OCI-LY1 (cell line): Measurements from ENCODE around the gene MMRN2.
"Not testable (repeated sequence)": the region's sequence is repeated elsewhere in the genome, so short reads cannot be mapped to it uniquely, and the experiment has no call there.

Experiments used
- H2AFZ ChIP-seq: fragments of 200-600 bp; sonication (generic), shearing (Covaris generic); 2 replicates; pipeline ENCODE4 v1.6.0; 2014; ENCODE audit warnings: antibody characterized with exemption, mild to moderate bottlenecking, low read length
- H3F3A ChIP-seq: fragments of 200-600 bp; sonication (generic), shearing (Covaris generic); 2 replicates; pipeline ENCODE4 v1.6.0; 2014; ENCODE audit warnings: mild to moderate bottlenecking, antibody characterized with exemption, low read length, moderate library complexity; ENCODE audit not compliant: insufficient read depth
- H3K27ac ChIP-seq: fragments of 200-600 bp; sonication (generic); 2 replicates; pipeline ENCODE4 v1.5.1; 2014; ENCODE audit warnings: low read length, mixed run types, mild to moderate bottlenecking, low read depth; ENCODE audit not compliant: poor library complexity, severe bottlenecking
- H3K27me3 ChIP-seq: fragments of 200-600 bp; sonication (generic); 2 replicates; pipeline ENCODE4 v1.6.0; 2014; ENCODE audit warnings: antibody characterized with exemption, mild to moderate bottlenecking, low read length, moderate library complexity; ENCODE audit not compliant: insufficient read depth
- H3K36me3 ChIP-seq: fragments of 200-600 bp; sonication (generic); 2 replicates; pipeline ENCODE4 v1.6.1; 2014; ENCODE audit warnings: mild to moderate bottlenecking, antibody characterized with exemption, low read length, moderate library complexity, mixed read lengths; ENCODE audit not compliant: insufficient read depth
- H3K4me1 ChIP-seq: fragments of 200-600 bp; sonication (generic); 2 replicates; pipeline ENCODE4 v1.5.1; 2014; ENCODE audit warnings: mild to moderate bottlenecking, low read length, moderate library complexity; ENCODE audit not compliant: insufficient read depth, severe bottlenecking
- H3K4me2 ChIP-seq: fragments of 200-600 bp; sonication (generic), shearing (Covaris generic); 2 replicates; pipeline ENCODE4 v1.6.1; 2014; ENCODE audit warnings: low read length
- H3K4me3 ChIP-seq: fragments of 200-600 bp; sonication (generic); 2 replicates; pipeline ENCODE4 v1.5.1; 2014; ENCODE audit warnings: low read length, low read depth, mild to moderate bottlenecking, mixed read lengths; ENCODE audit not compliant: poor library complexity, severe bottlenecking
- H3K79me2 ChIP-seq: fragments of 200-600 bp; shearing (Covaris generic); 2 replicates; pipeline ENCODE4 v1.6.1; 2016; ENCODE audit warnings: mixed run types, low read length, mixed read lengths; ENCODE audit not compliant: insufficient read depth
- H3K9ac ChIP-seq: fragments of 200-600 bp; sonication (generic), shearing (Covaris generic); 2 replicates; pipeline ENCODE4 v1.6.1; 2014; ENCODE audit warnings: mild to moderate bottlenecking, low read length, mixed read lengths
- H3K9me2 ChIP-seq: fragments of 200-600 bp; sonication (generic), shearing (Covaris generic); 2 replicates; pipeline ENCODE4 v1.6.1; 2014; ENCODE audit warnings: low read depth, mild to moderate bottlenecking, low read length, mixed read lengths
- H3K9me3 ChIP-seq: fragments of 200-600 bp; shearing (Covaris generic); 2 replicates; pipeline ENCODE4 v1.6.1; 2014; ENCODE audit warnings: low read length, mixed read lengths
- H4K20me1 ChIP-seq: fragments of 200-600 bp; sonication (generic), shearing (Covaris generic); 2 replicates; pipeline ENCODE4 v1.6.0; 2016; ENCODE audit warnings: mild to moderate bottlenecking, low read length; ENCODE audit not compliant: insufficient read depth
- CTCF ChIP-seq: fragments of 200-600 bp; sonication (generic), shearing (Covaris generic); IDR thresholded peaks from 2 replicates; pipeline ENCODE4 v1.5.1; 2017; ENCODE audit warnings: mild to moderate bottlenecking, antibody characterized with exemption, low read length, moderate library complexity, mixed read lengths
- EZH2 ChIP-seq: fragments of 200-600 bp; sonication (generic), shearing (Covaris generic); IDR thresholded peaks from 2 replicates; pipeline ENCODE4 v1.8.0; 2017; ENCODE audit warnings: borderline replicate concordance, mixed run types, mild to moderate bottlenecking, antibody characterized with exemption, low read length, moderate library complexity, mixed read lengths

The MMRN2 gene

GRCh38 chr10:86992929-86993328 lies 35.5 kb upstream of the MMRN2 start:
- no peaks in the 10 kb centered on the region for H3K9me2 ChIP-seq
- no peaks in the 10 kb centered on the region for H3K4me1 ChIP-seq
- TF ChIP-seq EZH2 = no peak
- no peak for TF ChIP-seq CTCF
- H3K79me2 ChIP-seq = no peaks in the 10 kb centered on the region
- no peaks in the 10 kb centered on the region for H3K9me3 ChIP-seq
- H3K9ac ChIP-seq = no peak overlapping the region
- H3K4me2 ChIP-seq = no peak overlapping the region
- H2AFZ ChIP-seq = no peak overlapping the region
- no peaks in the 10 kb centered on the region for H3K36me3 ChIP-seq
- no peaks in the 10 kb centered on the region for H3K27me3 ChIP-seq
- no peak overlapping the region for H3K4me3 ChIP-seq
- H3K27ac ChIP-seq = no peak overlapping the region
- no peaks in the 10 kb centered on the region for H4K20me1 ChIP-seq
- H3F3A ChIP-seq = no peaks in the 10 kb centered on the region

- Histone ChIP-seq H3K4me3 (no peak overlapping the region), H3K4me1 (no peaks in the 10 kb centered on the region), H3K27me3 (no peaks in the 10 kb centered on the region), H3F3A (no peaks in the 10 kb centered on the region), H3K27ac (no peak overlapping the region), H3K9me2 (no peaks in the 10 kb centered on the region), H3K36me3 (no peaks in the 10 kb centered on the region), H3K9ac (no peak overlapping the region), H4K20me1 (no peaks in the 10 kb centered on the region), H3K4me2 (no peak overlapping the region), H2AFZ (no peak overlapping the region), H3K9me3 (no peaks in the 10 kb centered on the region), H3K79me2 (no peaks in the 10 kb centered on the region)
- TF ChIP-seq EZH2 (no peak), CTCF (no peak)
Observed at GRCh38 chr10:86992456-86992855, 35.0 kb upstream of the MMRN2 start.

- H3K36me3 ChIP-seq, H3K4me1 ChIP-seq: not testable (repeated sequence)
Observed at GRCh38 chr10:86991362-86991761, 33.9 kb upstream of the MMRN2 start.

GRCh38 chr10:86988520-86988919 lies 31.1 kb upstream of the MMRN2 start:
- Histone ChIP-seq H4K20me1 (no peaks in the 10 kb centered on the region), H3K27ac (no peak overlapping the region), H3K79me2 (no peaks in the 10 kb centered on the region), H3K36me3 (no peaks in the 10 kb centered on the region), H3K4me2 (no peak overlapping the region), H3K27me3 (no peaks in the 10 kb centered on the region), H2AFZ (no peak overlapping the region), H3K4me3 (no peak overlapping the region), H3F3A (no peaks in the 10 kb centered on the region), H3K9ac (no peak overlapping the region), H3K4me1 (no peaks in the 10 kb centered on the region), H3K9me2 (no peaks in the 10 kb centered on the region), H3K9me3 (no peaks in the 10 kb centered on the region)
- TF ChIP-seq EZH2 (no peak), CTCF (no peak)

More at GRCh38 chr10:86991362-86991761, 33.9 kb upstream of the MMRN2 start:
- not testable (repeated sequence) for H3K27ac ChIP-seq, H4K20me1 ChIP-seq, H3K27me3 ChIP-seq, H3K9me2 ChIP-seq, H3K4me2 ChIP-seq, H3F3A ChIP-seq, H3K9me3 ChIP-seq, H3K9ac ChIP-seq, H2AFZ ChIP-seq, H3K4me3 ChIP-seq, H3K79me2 ChIP-seq

GRCh38 chr10:86984498-86984897 lies 27.1 kb upstream of the MMRN2 start:
- not testable (repeated sequence) for H3K4me3 ChIP-seq, H3K9me3 ChIP-seq, H3F3A ChIP-seq, H3K4me2 ChIP-seq, H3K27ac ChIP-seq, H3K9me2 ChIP-seq, H3K4me1 ChIP-seq, H3K27me3 ChIP-seq, H3K79me2 ChIP-seq, H3K9ac ChIP-seq, H3K36me3 ChIP-seq, H4K20me1 ChIP-seq, H2AFZ ChIP-seq
